Measurements from ENCODE around the gene FAM107B. TPM values are rescaled to one million over a fixed set of nuclear protein-coding genes. Genes with fewer than 3 reads are reported as not detected.

FAM107B gene
- total and polyA plus RNA-seq, 4 donors, result 38.4 to 85.4 (median 68.9) TPM

DNA sequence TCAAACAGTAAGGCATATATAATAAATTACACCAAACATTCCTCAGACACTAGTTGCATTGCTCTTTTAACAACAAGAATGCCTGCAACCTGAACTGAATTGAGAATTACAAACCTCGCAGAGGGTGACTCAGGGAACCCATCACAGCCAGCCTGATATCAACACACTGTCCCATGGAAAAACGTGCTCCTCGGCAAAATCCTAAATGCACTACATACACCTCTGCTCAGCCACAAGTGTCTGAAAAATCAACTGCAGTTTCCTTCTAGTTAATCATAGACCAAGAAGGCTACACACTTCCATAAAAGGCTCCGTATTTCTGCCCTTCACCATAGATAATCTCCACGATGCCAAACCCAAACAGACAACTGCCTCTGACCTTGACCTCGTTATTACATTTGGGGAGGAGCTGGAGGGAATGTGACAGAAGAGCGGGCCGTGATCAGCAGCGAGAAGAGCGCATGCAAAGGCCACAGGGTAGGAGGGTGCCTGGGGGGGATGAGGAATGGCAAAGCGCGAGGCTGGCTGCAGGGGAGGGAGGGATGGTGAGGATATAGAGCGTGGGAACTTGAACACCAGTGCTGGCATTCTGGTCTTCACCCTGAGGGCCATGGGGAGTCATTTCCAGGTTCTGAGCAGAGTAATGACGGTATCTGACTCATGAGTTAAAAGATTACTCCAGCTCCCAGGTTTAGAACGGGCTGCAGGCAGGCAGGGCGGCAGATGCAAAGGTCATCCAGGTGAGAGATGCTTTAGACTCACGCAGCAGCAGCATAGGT is 242.0 kb downstream of the FAM107B start:
- H3K36me3 ChIP-seq (ENCODE audit: control insufficient read depth in 4 of 4, insufficient read depth in 4 of 4, low read length in 4 of 4), result peaks cover 0 to 13% (median 11%) of the 10 kb centered on the region in 4 donors
- 77 to 79% methylated on average over 17 of the region's 17 CpGs for WGBS, 2 donors
- no peak overlapping the region for H3K4me3 ChIP-seq
- no peaks in the 10 kb centered on the region for H3K27me3 ChIP-seq (ENCODE audit: control insufficient read depth in 3 of 3, insufficient read depth in 3 of 3, low read length in 2 of 3)
- TF ChIP-seq, protein P1, sequence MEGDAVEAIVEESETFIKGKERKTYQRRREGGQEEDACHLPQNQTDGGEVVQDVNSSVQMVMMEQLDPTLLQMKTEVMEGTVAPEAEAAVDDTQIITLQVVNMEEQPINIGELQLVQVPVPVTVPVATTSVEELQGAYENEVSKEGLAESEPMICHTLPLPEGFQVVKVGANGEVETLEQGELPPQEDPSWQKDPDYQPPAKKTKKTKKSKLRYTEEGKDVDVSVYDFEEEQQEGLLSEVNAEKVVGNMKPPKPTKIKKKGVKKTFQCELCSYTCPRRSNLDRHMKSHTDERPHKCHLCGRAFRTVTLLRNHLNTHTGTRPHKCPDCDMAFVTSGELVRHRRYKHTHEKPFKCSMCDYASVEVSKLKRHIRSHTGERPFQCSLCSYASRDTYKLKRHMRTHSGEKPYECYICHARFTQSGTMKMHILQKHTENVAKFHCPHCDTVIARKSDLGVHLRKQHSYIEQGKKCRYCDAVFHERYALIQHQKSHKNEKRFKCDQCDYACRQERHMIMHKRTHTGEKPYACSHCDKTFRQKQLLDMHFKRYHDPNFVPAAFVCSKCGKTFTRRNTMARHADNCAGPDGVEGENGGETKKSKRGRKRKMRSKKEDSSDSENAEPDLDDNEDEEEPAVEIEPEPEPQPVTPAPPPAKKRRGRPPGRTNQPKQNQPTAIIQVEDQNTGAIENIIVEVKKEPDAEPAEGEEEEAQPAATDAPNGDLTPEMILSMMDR (IDR thresholded peaks at IDR 0.05; ENCODE audit: control extremely low read depth, extremely low read depth), result no peak
- peaks cover 0 to 9% (median 2%) of the 10 kb centered on the region in 5 donors for H3K4me1 ChIP-seq (ENCODE audit: control insufficient read depth in 5 of 5, insufficient read depth in 5 of 5, low read length in 5 of 5)
- no peaks in the 10 kb centered on the region for H3K9me3 ChIP-seq (ENCODE audit: control insufficient read depth in 4 of 4, insufficient read depth in 3 of 4, low read length in 3 of 4)
- no peak for ATAC-seq (ENCODE audit: insufficient read depth, low FRiP score)
- no peak for DNase-seq
- H3K9ac ChIP-seq (ENCODE audit: insufficient read depth in 1 of 2, low read length in 2 of 2), result no peak overlapping the region
- H3K27ac ChIP-seq (ENCODE audit: low read depth in 1 of 2, low read length in 1 of 2), result no peak overlapping the region

DNA sequence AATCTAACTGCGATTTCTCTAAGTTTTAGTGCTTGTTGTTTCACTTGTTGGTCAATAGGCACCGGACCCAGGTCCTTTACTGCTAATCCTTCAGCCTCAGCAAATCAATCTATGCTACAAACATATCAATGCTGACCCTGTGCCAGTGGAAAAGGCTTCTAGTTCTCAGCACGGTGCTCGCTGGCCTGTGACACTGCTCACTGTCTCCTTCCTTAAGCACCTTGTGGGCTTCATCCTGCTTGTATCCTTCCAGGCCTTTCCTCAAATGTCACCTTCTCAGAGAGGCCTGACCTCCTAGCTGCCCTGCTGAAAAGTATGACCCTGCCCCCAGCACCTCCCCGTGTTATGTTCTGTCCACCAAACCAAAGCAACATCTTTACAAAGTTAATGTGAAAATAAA is 242.7 kb downstream of the FAM107B start:
- H3K27ac ChIP-seq (ENCODE audit: low read depth in 1 of 2, low read length in 1 of 2), result no peak overlapping the region
- H3K36me3 ChIP-seq (ENCODE audit: control insufficient read depth in 4 of 4, insufficient read depth in 4 of 4, low read length in 4 of 4), result peaks cover 0 to 16% (median 9%) of the 10 kb centered on the region in 4 donors
- no peak overlapping the region for H3K9ac ChIP-seq (ENCODE audit: insufficient read depth in 1 of 2, low read length in 2 of 2)
- H3K9me3 ChIP-seq (ENCODE audit: control insufficient read depth in 4 of 4, insufficient read depth in 3 of 4, low read length in 3 of 4), result no peaks in the 10 kb centered on the region
- H3K4me3 ChIP-seq, result no peak overlapping the region
- WGBS, 2 donors, result 87 to 88% methylated on average over 5 of the region's 5 CpGs
- H3K4me1 ChIP-seq (ENCODE audit: control insufficient read depth in 5 of 5, insufficient read depth in 5 of 5, low read length in 5 of 5), result peaks cover 0 to 9% (median 2%) of the 10 kb centered on the region in 5 donors
- TF ChIP-seq, protein P1 (IDR thresholded peaks at IDR 0.05; ENCODE audit: control extremely low read depth, extremely low read depth), result no peak
- ATAC-seq (ENCODE audit: insufficient read depth, low FRiP score) (no peak), DNase-seq (no peak)
- H3K27me3 ChIP-seq (ENCODE audit: control insufficient read depth in 3 of 3, insufficient read depth in 3 of 3, low read length in 2 of 3), result no peaks in the 10 kb centered on the region

DNA sequence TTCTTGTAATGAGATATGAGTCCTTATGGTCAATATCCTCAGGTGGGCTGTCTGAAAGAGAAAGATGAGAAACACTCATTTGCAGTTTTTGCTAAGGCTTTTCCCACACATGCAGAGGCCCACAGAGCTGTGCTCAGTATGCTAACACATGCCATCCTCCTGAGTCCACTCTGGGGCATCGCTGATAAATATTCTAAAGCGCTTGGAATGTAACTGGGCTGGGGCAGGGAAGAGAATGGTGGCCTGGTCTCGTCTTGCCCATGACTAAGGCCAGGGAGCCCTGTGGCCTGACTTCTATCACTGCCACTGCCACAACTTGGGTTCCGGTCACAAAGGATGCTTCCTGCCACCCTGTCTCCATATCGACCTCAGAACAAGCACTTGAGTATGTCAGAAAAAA is 244.2 kb downstream of the FAM107B start:
- Histone ChIP-seq H3K9ac (ENCODE audit: insufficient read depth in 1 of 2, low read length in 2 of 2) (no peak overlapping the region), H3K4me3 (no peak overlapping the region), H3K27ac (ENCODE audit: low read depth in 1 of 2, low read length in 1 of 2) (no peak overlapping the region), H3K36me3 (ENCODE audit: control insufficient read depth in 4 of 4, insufficient read depth in 4 of 4, low read length in 4 of 4) (peaks cover 4 to 16% (median 10%) of the 10 kb centered on the region in 4 donors), H3K4me1 (ENCODE audit: control insufficient read depth in 5 of 5, insufficient read depth in 5 of 5, low read length in 5 of 5) (peaks cover 0 to 6% (median 2%) of the 10 kb centered on the region in 5 donors), H3K9me3 (ENCODE audit: control insufficient read depth in 4 of 4, insufficient read depth in 3 of 4, low read length in 3 of 4) (no peaks in the 10 kb centered on the region), H3K27me3 (ENCODE audit: control insufficient read depth in 3 of 3, insufficient read depth in 3 of 3, low read length in 2 of 3) (no peaks in the 10 kb centered on the region)
- DNase-seq (no peak), ATAC-seq (ENCODE audit: insufficient read depth, low FRiP score) (no peak)
- TF ChIP-seq, protein P1 (IDR thresholded peaks at IDR 0.05; ENCODE audit: control extremely low read depth, extremely low read depth), result no peak
- WGBS, 2 donors, result 70 to 72% methylated on average over 5 of the region's 5 CpGs

Data from lung (tissue), 12 donors.